GM21576 (cell line): ENCODE measurements around the gene NR1D1.
"Not testable (repeated sequence)": the region's sequence is repeated elsewhere in the genome, so short reads cannot be mapped to it uniquely, and the experiment has no call there.

Source experiments
- ATAC-seq: cut with Tn5 transposase; IDR thresholded peaks from one replicate; pipeline ENCODE4 v1.9.1; 2021; ENCODE audit warnings: mild to moderate bottlenecking, moderate library complexity; ENCODE audit not compliant: unreplicated experiment

NR1D1 gene

GRCh38 chr17:40100419-40100668 lies at the start of gene NR1D1:
Gene NR1D1 (minus strand): TSS chr17:40100589. CDS start chr17:40100094, 495 bp downstream.
- no peak for ATAC-seq

GRCh38 chr17:40148527-40148926 lies 48.1 kb upstream of the NR1D1 start:
- no peak for ATAC-seq

GRCh38 chr17:40145476-40145875 lies 45.1 kb upstream of the NR1D1 start:
- no peak for ATAC-seq

- not testable (repeated sequence) for ATAC-seq
Observed at GRCh38 chr17:40143166-40143565, 42.8 kb upstream of the NR1D1 start.

GRCh38 chr17:40139566-40140058 lies 39.2 kb upstream of the NR1D1 start:
- ATAC-seq, result peak; percentile 8

- ATAC-seq, result no peak
Observed at GRCh38 chr17:40135817-40136216, 35.4 kb upstream of the NR1D1 start.

- no peak for ATAC-seq
Observed at GRCh38 chr17:40134184-40134583, 33.8 kb upstream of the NR1D1 start.

GRCh38 chr17:40130352-40131042 lies 30.1 kb upstream of the NR1D1 start:
- no peak for ATAC-seq

GRCh38 chr17:40129498-40129897 lies 29.1 kb upstream of the NR1D1 start:
- no peak for ATAC-seq

GRCh38 chr17:40124279-40125141 lies 24.1 kb upstream of the NR1D1 start:
- ATAC-seq, result no peak

GRCh38 chr17:40123811-40124114 lies 23.4 kb upstream of the NR1D1 start:
- no peak for ATAC-seq

- ATAC-seq, result peak; percentile 34
Observed at GRCh38 chr17:40122999-40123810, 22.8 kb upstream of the NR1D1 start.

GRCh38 chr17:40122136-40122998 lies 22.0 kb upstream of the NR1D1 start:
- ATAC-seq, result peak; percentile 26

GRCh38 chr17:40121181-40122135 lies 21.1 kb upstream of the NR1D1 start, which contains the start of gene MSL1:
Gene MSL1 (plus strand): TSS chr17:40121971. CDS start chr17:40122613, 642 bp downstream.
- ATAC-seq, result peak; percentile 60

- ATAC-seq, result no peak
Observed at GRCh38 chr17:40115101-40115436, 14.7 kb upstream of the NR1D1 start.

- ATAC-seq, result no peak
Observed at GRCh38 chr17:40113907-40114245, 13.5 kb upstream of the NR1D1 start.

- peak; percentile 76 for ATAC-seq
Observed at GRCh38 chr17:40113110-40113906, 12.9 kb upstream of the NR1D1 start.

- ATAC-seq, result no peak
Observed at GRCh38 chr17:40112718-40113109, 12.3 kb upstream of the NR1D1 start.

GRCh38 chr17:40112191-40112711 lies 11.9 kb upstream of the NR1D1 start:
- ATAC-seq, result no peak
